Measurements from ENCODE around the gene REC114. TPM values are rescaled to one million over a fixed set of nuclear protein-coding genes. Genes with fewer than 3 reads are reported as not detected.

The REC114 gene
- total and polyA plus RNA-seq, 2 experiments from 2014 or later: 2.3 to 2.8 TPM

DNA sequence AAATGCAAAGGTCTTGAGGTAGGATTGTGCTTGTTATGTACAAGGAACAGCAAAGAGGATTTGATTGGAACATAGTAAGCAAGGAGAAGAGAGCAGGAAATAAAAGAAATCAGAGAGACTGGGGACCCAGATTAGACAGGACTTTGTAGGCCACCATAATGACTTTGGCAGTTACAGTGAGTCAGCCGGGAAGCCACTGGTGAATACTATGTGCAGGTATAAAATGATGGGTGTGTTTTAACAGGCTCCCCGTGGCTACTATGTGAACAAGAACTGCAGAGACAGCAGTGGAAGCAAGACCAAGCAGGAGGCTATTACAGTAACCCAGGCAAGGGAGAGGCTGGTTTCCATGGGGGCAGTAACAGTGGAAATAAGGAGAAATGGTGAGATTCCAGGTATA is 135.1 kb downstream of the REC114 start:
- Histone ChIP-seq H3K4me3 (no peak overlapping the region), H3K9me3 (ENCODE audit: low read depth) (no peaks in the 10 kb centered on the region), H3K27ac (no peak overlapping the region), H3K36me3 (peaks cover 60% of the 10 kb centered on the region), H3K4me1 (ENCODE audit: low read depth) (no peaks in the 10 kb centered on the region), H3K27me3 (no peaks in the 10 kb centered on the region)
- TF ChIP-seq, protein P1, sequence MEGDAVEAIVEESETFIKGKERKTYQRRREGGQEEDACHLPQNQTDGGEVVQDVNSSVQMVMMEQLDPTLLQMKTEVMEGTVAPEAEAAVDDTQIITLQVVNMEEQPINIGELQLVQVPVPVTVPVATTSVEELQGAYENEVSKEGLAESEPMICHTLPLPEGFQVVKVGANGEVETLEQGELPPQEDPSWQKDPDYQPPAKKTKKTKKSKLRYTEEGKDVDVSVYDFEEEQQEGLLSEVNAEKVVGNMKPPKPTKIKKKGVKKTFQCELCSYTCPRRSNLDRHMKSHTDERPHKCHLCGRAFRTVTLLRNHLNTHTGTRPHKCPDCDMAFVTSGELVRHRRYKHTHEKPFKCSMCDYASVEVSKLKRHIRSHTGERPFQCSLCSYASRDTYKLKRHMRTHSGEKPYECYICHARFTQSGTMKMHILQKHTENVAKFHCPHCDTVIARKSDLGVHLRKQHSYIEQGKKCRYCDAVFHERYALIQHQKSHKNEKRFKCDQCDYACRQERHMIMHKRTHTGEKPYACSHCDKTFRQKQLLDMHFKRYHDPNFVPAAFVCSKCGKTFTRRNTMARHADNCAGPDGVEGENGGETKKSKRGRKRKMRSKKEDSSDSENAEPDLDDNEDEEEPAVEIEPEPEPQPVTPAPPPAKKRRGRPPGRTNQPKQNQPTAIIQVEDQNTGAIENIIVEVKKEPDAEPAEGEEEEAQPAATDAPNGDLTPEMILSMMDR (IDR thresholded peaks at IDR 0.05; ENCODE audit: low read depth, low read length): no peak
- DNase-seq (ENCODE audit: low read depth in 1 of 2, low spot score in 1 of 2): no peak

DNA sequence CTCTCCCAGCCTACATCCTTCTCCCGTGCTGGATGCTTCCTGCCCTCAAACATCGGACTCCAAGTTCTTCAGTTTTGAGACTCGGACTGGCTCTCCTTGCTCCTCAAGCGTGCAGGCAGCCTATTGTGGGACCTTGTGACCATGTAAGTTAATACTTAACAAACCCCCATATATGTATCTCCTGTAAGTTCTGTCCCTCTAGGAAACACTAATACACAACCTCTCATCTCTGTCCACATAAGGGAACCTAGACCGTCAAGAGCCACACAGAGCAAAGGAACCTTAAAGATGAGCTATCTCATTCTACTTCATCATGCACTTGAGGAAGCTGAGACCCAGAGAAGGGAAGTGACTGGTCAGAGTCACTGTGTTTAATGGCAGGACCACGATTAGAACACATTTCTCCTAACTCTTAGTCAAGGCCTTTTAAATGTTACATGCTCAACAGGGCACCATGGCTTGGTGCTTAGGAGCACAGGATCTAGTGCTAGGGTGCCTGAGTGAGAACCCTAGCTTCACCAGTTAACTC is 140.0 kb downstream of the REC114 start:
- H3K4me3 ChIP-seq: no peak overlapping the region
- no peak overlapping the region for H3K27ac ChIP-seq
- H3K9me3 ChIP-seq (ENCODE audit: low read depth): no peaks in the 10 kb centered on the region
- H3K4me1 ChIP-seq (ENCODE audit: low read depth): no peaks in the 10 kb centered on the region
- TF ChIP-seq, protein P1 (IDR thresholded peaks at IDR 0.05; ENCODE audit: low read depth, low read length): no peak
- no peaks in the 10 kb centered on the region for H3K27me3 ChIP-seq
- peaks cover 57% of the 10 kb centered on the region for H3K36me3 ChIP-seq
- DNase-seq (ENCODE audit: low read depth in 1 of 2, low spot score in 1 of 2): no peak

DNA sequence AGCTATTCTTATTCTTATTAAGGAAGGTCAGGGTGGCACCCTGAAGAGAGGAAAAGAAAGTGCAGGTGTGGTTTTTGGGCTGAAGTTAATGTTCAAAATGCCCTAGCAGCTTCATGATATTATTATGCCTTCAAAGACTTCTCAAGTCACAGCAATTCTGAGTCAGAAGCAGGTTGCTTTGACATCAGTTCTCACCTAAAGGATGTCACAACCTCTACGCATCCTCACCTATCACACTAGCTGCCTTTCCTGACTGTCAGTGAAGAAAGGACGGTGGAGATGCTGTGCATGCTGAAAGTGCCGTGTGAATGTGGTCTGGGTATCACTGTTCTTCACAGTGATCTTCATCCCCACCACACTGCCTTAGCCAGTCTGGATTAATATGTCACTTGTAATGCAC is 140.6 kb downstream of the REC114 start:
- no peaks in the 10 kb centered on the region for H3K9me3 ChIP-seq (ENCODE audit: low read depth)
- H3K27ac ChIP-seq: no peak overlapping the region
- no peak for DNase-seq (ENCODE audit: low read depth in 1 of 2, low spot score in 1 of 2)
- H3K4me3 ChIP-seq: no peak overlapping the region
- TF ChIP-seq, protein P1 (IDR thresholded peaks at IDR 0.05; ENCODE audit: low read depth, low read length): no peak
- H3K36me3 ChIP-seq: peaks cover 55% of the 10 kb centered on the region
- H3K27me3 ChIP-seq: no peaks in the 10 kb centered on the region
- H3K4me1 ChIP-seq (ENCODE audit: low read depth): no peaks in the 10 kb centered on the region

- H3K27me3 ChIP-seq: no peaks in the 10 kb centered on the region
- peak in 1 of 2 donors; percentile 52 for DNase-seq (ENCODE audit: low read depth in 1 of 2, low spot score in 1 of 2)
- H3K36me3 ChIP-seq: peaks cover 57% of the 10 kb centered on the region
- no peak overlapping the region for H3K4me3 ChIP-seq
- H3K9me3 ChIP-seq (ENCODE audit: low read depth): no peaks in the 10 kb centered on the region
- H3K4me1 ChIP-seq (ENCODE audit: low read depth): no peaks in the 10 kb centered on the region
- H3K27ac ChIP-seq: peak overlapping the region; percentile 53
- TF ChIP-seq, protein P1 (IDR thresholded peaks at IDR 0.05; ENCODE audit: low read depth, low read length): no peak
Observed at GRCh38 chr15:73584699-73585420, 141.9 kb downstream of the REC114 start.

GRCh38 chr15:73585871-73586654 is 143.1 kb downstream of the REC114 start:
- Histone ChIP-seq H3K4me3 (no peak overlapping the region), H3K36me3 (peaks cover 55% of the 10 kb centered on the region), H3K27ac (peak overlapping the region; percentile 53), H3K9me3 (ENCODE audit: low read depth) (no peaks in the 10 kb centered on the region), H3K27me3 (no peaks in the 10 kb centered on the region), H3K4me1 (ENCODE audit: low read depth) (no peaks in the 10 kb centered on the region)
- TF ChIP-seq, protein P1 (IDR thresholded peaks at IDR 0.05; ENCODE audit: low read depth, low read length): no peak
- DNase-seq (ENCODE audit: low read depth in 1 of 2, low spot score in 1 of 2): no peak

Measured in cardiac muscle cell (in vitro differentiated cells and primary cell).